GM19238 (cell line): ENCODE measurements around the gene ELOVL4.

ENCODE experiments used
- DNase-seq: peaks from one replicate; pipeline ENCODE4 v3.0.0; 2011; ENCODE audit warnings: low spot score; ENCODE audit not compliant: insufficient read length

ELOVL4 gene

GRCh38 chr6:79947191-79948186 lies at the start of gene ELOVL4:
Gene ELOVL4 (minus strand): TSS chr6:79947553. CDS start chr6:79947279, 274 bp downstream.
- no peak for DNase-seq

- no peak for DNase-seq
Observed at GRCh38 chr6:79993911-79994309, 46.6 kb upstream of the ELOVL4 start.

GRCh38 chr6:79993012-79993910 lies 45.9 kb upstream of the ELOVL4 start:
- DNase-seq: no peak

- DNase-seq: no peak
Observed at GRCh38 chr6:79989641-79990040, 42.3 kb upstream of the ELOVL4 start.

GRCh38 chr6:79985128-79985527 lies 37.8 kb upstream of the ELOVL4 start:
- DNase-seq: no peak

GRCh38 chr6:79984261-79984660 lies 36.9 kb upstream of the ELOVL4 start:
- no peak for DNase-seq

GRCh38 chr6:79981652-79982051 lies 34.3 kb upstream of the ELOVL4 start:
- DNase-seq: no peak

GRCh38 chr6:79971193-79971592 lies 23.8 kb upstream of the ELOVL4 start:
- no peak for DNase-seq

- DNase-seq: no peak
Observed at GRCh38 chr6:79969784-79970183, 22.4 kb upstream of the ELOVL4 start.

GRCh38 chr6:79967178-79967577 lies 19.8 kb upstream of the ELOVL4 start:
- no peak for DNase-seq

- no peak for DNase-seq
Observed at GRCh38 chr6:79964607-79965081, 17.3 kb upstream of the ELOVL4 start.

GRCh38 chr6:79954849-79955248 lies 7.5 kb upstream of the ELOVL4 start:
- no peak for DNase-seq

- DNase-seq: no peak
Observed at GRCh38 chr6:79949233-79949632, 1.9 kb upstream of the ELOVL4 start.

GRCh38 chr6:79946272-79947190 lies 822 bp downstream of the ELOVL4 start:
- no peak for DNase-seq

GRCh38 chr6:79943133-79943532 lies 4.2 kb downstream of the ELOVL4 start:
- no peak for DNase-seq

GRCh38 chr6:79941489-79942151 lies 5.7 kb downstream of the ELOVL4 start:
- DNase-seq: no peak

GRCh38 chr6:79928478-79928998 lies 18.8 kb downstream of the ELOVL4 start:
- DNase-seq: no peak

- DNase-seq: no peak
Observed at GRCh38 chr6:79927758-79928157, 19.6 kb downstream of the ELOVL4 start.

GRCh38 chr6:79923270-79923669 lies 24.1 kb downstream of the ELOVL4 start:
- no peak for DNase-seq

- DNase-seq: no peak
Observed at GRCh38 chr6:79922018-79922417, 25.3 kb downstream of the ELOVL4 start.
